Measurements from ENCODE around the gene EFTUD2.

The EFTUD2 gene

DNA sequence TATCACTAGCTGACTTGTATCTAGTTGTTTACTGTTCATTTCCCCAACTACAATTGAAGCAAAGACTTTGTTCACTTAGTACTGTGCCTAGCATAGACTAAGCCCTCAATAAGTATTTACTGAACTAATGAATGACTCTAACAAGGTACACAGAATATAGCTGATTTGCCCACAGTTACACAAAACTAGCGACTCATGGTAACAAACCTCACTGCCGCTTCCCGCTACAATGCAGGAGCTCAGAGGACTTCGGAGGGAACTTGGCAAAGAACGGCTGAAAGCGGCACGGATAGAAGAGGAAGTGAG is 524 bp downstream of the EFTUD2 start:
- TF ChIP-seq, protein P1, sequence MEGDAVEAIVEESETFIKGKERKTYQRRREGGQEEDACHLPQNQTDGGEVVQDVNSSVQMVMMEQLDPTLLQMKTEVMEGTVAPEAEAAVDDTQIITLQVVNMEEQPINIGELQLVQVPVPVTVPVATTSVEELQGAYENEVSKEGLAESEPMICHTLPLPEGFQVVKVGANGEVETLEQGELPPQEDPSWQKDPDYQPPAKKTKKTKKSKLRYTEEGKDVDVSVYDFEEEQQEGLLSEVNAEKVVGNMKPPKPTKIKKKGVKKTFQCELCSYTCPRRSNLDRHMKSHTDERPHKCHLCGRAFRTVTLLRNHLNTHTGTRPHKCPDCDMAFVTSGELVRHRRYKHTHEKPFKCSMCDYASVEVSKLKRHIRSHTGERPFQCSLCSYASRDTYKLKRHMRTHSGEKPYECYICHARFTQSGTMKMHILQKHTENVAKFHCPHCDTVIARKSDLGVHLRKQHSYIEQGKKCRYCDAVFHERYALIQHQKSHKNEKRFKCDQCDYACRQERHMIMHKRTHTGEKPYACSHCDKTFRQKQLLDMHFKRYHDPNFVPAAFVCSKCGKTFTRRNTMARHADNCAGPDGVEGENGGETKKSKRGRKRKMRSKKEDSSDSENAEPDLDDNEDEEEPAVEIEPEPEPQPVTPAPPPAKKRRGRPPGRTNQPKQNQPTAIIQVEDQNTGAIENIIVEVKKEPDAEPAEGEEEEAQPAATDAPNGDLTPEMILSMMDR (IDR thresholded peaks at IDR 0.05; ENCODE audit: borderline replicate concordance, insufficient read depth, low read depth, low read length): no peak
- H3K4me3 ChIP-seq (ENCODE audit: low read depth, low read length): peak overlapping the region; percentile 75

GRCh38 chr17:44894642-44895041 is 4.6 kb downstream of the EFTUD2 start:
- TF ChIP-seq, protein P1 (IDR thresholded peaks at IDR 0.05; ENCODE audit: borderline replicate concordance, insufficient read depth, low read depth, low read length): no peak
- no peak overlapping the region for H3K4me3 ChIP-seq (ENCODE audit: low read depth, low read length)

- no peak overlapping the region for H3K4me3 ChIP-seq (ENCODE audit: low read depth, low read length)
- TF ChIP-seq, protein P1 (IDR thresholded peaks at IDR 0.05; ENCODE audit: borderline replicate concordance, insufficient read depth, low read depth, low read length): no peak
Measured at GRCh38 chr17:44892250-44892649, 7.0 kb downstream of the EFTUD2 start.

GRCh38 chr17:44889003-44889402 is 10.2 kb downstream of the EFTUD2 start:
- H3K4me3 ChIP-seq (ENCODE audit: low read depth, low read length): no peak overlapping the region
- TF ChIP-seq, protein P1 (IDR thresholded peaks at IDR 0.05; ENCODE audit: borderline replicate concordance, insufficient read depth, low read depth, low read length): no peak

DNA sequence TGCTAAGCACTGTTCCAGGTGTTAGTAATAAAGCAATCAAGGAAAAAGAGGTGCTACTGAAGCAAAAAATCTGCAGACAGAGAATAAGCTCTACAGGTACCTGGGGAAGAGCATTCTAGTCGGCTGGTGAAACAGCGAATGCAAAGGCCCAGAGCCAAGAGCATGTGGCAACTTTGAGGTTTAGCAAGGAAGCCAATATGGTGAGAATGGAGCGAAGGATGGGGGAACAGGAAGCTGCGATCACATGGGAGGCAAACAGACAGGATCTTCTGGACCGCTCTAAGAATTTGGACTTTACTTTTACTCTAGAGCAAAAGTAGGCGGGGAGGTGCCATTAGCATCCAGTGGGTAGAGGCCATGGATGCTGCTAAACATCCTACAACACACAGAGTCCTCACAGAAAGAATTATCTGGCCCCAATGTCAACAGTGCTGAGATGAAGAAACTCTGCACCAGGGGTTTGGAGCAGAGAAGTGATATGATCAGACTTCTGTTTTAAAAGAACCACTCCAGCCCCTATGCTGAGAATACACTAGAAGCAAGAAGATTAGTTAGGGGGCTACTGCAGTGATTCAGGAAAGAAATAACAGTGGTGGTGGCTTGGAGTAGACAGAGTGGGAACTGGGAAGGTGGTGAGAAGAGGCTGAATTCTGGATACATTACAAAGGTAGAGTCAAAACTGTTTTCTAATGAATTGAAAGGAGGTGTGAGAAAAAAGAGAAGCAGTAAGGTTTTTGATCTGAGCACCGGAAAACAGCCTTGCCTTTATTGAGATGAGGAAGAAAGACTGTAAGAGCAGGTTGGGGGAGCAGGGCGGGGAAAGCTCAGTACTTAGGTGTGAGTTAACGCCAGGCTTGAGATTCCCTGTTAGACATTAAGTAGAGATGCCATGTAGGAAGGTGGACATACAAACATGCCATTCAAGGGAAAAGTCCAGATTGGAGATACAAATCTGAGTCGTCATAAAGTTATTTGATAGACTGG is 11.0 kb downstream of the EFTUD2 start:
- TF ChIP-seq, protein P1 (IDR thresholded peaks at IDR 0.05; ENCODE audit: borderline replicate concordance, insufficient read depth, low read depth, low read length): no peak
- no peak overlapping the region for H3K4me3 ChIP-seq (ENCODE audit: low read depth, low read length)

DNA sequence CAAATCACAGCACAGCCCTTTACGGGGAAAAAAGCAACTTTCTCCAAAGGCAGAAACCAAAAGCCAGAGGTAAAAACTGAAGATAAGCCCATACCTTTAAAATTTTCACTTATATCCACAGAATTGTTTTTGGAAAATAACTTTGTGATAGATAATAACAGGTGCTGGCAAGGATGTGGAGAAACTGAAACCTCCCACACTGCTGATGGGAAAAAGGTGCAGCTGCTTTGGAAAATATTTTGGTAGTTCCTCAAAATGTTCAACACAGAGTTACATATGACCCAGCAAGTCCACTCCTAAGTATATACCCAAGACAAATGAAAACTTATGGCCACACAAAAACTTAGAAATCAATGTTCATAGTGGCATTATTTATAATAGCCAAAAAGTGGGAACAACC is 12.2 kb downstream of the EFTUD2 start:
- no peak overlapping the region for H3K4me3 ChIP-seq (ENCODE audit: low read depth, low read length)
- TF ChIP-seq, protein P1 (IDR thresholded peaks at IDR 0.05; ENCODE audit: borderline replicate concordance, insufficient read depth, low read depth, low read length): no peak

- TF ChIP-seq, protein P1 (IDR thresholded peaks at IDR 0.05; ENCODE audit: borderline replicate concordance, insufficient read depth, low read depth, low read length): no peak
- no peak overlapping the region for H3K4me3 ChIP-seq (ENCODE audit: low read depth, low read length)
Measured at GRCh38 chr17:44884941-44885340, 14.3 kb downstream of the EFTUD2 start.

All from GM12875 (cell line).